Lower leg skin (tissue), 4 donors: ENCODE measurements around the gene ATP7A. TPM values are rescaled to one million over a fixed set of nuclear protein-coding genes. Genes with fewer than 3 reads are reported as not detected.
"Not testable (repeated sequence)": the region's sequence is repeated elsewhere in the genome, so short reads cannot be mapped to it uniquely, and the experiment has no call there.

ENCODE experiments used
- DNase-seq, 2 donors: peaks; one replicate each; pipeline ENCODE4 v3.0.0-alpha.2; 2019; ENCODE audit warnings: low spot score in 2 of 2
- H3K4me3 ChIP-seq: fragments of 200-600 bp; sonication (generic); 2 replicates; pipeline ENCODE4 v1.5.1; 2017; ENCODE audit warnings: mild to moderate bottlenecking, low read depth; ENCODE audit not compliant: poor library complexity, severe bottlenecking
- POLR2A ChIP-seq, 2 donors: fragments of 450-650 bp; IDR thresholded peaks; one replicate each; pipeline ENCODE4 v1.6.1; 2016 to 2017; ENCODE audit warnings: antibody characterized with exemption in 2 of 2, mild to moderate bottlenecking in 1 of 2, moderate library complexity in 1 of 2
- WGBS, 2 donors: methylation state at CpG; one replicate each; pipeline ENCODE4 v1.1.5; 2018; 5-methylcytosine and 5-hydroxymethylcytosine counted together
- intact Hi-C: fragments of 100-400 bp; cut with DNase I; formaldehyde crosslinking; loops from one replicate; pipeline ENCODE4 v1.15.0; 2023; ENCODE audit warnings: low total_unique reads
- total RNA-seq, 4 donors: library from RNA; depleted of rRNA; stranded (reverse); fragments of >200 nt; gene quantifications; one replicate each; pipeline ENCODE4 v1.1.0, GENCODE V29; 2016
- TF ChIP-seq, protein P1 (sequence below), 3 donors: fragments of 450-650 bp; IDR thresholded peaks; one replicate each; pipeline ENCODE4 v1.5.1; 2016; ENCODE audit warnings: antibody characterized with exemption in 3 of 3, mild to moderate bottlenecking in 3 of 3, moderate library complexity in 2 of 3

The ATP7A gene
- total RNA-seq, 4 donors from 2014 or later, result 20.9 to 37.6 (median 28.5) TPM

DNA sequence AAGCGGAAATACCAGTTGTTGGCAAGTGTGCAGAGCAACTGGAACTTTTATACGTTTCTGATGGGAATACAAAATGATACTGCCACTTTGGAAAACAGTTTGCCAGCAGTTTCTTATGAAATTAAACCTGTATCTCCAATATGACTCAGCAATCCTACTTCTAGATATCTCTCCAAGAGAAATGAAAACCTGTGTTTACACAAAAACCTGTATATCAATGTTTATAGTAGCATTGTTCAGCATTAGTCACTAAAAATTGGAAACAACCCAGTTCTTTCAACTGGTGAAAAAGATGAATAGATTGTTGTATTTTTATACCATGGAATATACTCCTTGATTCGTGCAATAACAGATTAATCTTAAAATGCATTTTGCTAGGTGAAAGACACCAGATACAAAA is 26.8 kb downstream of the ATP7A start:
- H3K4me3 ChIP-seq, result no peak overlapping the region
- no peak for TF ChIP-seq POLR2A (IDR thresholded peaks at IDR 0.05)
- TF ChIP-seq, protein P1, sequence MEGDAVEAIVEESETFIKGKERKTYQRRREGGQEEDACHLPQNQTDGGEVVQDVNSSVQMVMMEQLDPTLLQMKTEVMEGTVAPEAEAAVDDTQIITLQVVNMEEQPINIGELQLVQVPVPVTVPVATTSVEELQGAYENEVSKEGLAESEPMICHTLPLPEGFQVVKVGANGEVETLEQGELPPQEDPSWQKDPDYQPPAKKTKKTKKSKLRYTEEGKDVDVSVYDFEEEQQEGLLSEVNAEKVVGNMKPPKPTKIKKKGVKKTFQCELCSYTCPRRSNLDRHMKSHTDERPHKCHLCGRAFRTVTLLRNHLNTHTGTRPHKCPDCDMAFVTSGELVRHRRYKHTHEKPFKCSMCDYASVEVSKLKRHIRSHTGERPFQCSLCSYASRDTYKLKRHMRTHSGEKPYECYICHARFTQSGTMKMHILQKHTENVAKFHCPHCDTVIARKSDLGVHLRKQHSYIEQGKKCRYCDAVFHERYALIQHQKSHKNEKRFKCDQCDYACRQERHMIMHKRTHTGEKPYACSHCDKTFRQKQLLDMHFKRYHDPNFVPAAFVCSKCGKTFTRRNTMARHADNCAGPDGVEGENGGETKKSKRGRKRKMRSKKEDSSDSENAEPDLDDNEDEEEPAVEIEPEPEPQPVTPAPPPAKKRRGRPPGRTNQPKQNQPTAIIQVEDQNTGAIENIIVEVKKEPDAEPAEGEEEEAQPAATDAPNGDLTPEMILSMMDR (IDR thresholded peaks at IDR 0.05), result no peak
- intact Hi-C loops, result no loop called here
- no peak for DNase-seq
- 25 to 43% methylated on average over 3 of the region's 3 CpGs for WGBS, 2 donors

DNA sequence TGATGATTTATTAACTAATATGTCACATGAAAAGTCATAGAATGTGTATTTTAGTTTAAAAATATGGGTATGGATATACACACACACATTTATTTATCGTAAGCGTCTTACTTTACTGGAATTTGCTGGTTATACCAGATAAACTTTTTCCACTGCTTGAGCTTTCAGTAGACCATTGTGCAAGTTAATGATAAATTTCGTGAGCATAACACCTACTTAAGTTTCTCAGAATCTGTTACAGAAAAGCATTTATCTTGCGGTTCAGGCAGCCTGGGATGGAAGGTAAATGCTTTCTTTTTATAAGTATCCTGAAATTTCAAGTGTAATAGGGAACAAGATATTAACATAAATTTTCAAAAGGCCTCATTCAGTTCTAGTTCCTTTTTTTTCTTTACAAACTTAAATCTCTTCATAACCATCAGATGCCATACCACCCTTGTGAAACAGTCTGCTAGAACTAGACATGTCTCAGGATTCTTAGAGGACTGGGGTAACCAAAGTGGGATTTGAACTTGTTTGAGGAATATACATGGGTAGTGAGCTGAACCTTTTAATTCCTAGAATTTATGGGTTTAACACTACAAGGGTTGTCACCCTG is 27.7 kb downstream of the ATP7A start:
- DNase-seq, result no peak
- WGBS, 2 donors, result 78 to 97% methylated on average over 4 of the region's 4 CpGs
- TF ChIP-seq, protein P1 (IDR thresholded peaks at IDR 0.05), result no peak
- TF ChIP-seq POLR2A (IDR thresholded peaks at IDR 0.05), result no peak
- H3K4me3 ChIP-seq, result no peak overlapping the region
- intact Hi-C loops, result no loop called here

DNA sequence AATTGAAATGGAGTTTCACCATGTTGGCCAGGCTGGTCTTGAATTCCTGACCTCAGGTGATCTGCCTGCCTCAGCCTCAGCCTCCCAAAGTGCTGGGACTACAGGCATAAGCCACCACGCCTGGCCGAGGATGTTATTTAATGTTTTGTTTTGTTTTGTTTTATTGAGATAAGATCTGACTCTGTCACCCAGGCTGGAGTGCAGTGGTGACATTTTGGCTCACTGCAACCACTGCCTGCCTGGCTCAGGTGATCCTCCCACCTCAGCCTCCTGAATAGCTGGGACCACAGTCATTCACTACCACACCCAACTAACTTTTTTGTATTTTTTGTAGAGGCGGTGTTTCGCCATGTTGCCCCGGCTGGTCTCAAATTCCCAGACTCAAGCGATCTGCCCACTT is 34.5 kb downstream of the ATP7A start:
- intact Hi-C loops, H3K4me3 ChIP-seq, DNase-seq: not testable (repeated sequence)
- 91 to 96% methylated on average over 6 of the region's 6 CpGs for WGBS, 2 donors

DNA sequence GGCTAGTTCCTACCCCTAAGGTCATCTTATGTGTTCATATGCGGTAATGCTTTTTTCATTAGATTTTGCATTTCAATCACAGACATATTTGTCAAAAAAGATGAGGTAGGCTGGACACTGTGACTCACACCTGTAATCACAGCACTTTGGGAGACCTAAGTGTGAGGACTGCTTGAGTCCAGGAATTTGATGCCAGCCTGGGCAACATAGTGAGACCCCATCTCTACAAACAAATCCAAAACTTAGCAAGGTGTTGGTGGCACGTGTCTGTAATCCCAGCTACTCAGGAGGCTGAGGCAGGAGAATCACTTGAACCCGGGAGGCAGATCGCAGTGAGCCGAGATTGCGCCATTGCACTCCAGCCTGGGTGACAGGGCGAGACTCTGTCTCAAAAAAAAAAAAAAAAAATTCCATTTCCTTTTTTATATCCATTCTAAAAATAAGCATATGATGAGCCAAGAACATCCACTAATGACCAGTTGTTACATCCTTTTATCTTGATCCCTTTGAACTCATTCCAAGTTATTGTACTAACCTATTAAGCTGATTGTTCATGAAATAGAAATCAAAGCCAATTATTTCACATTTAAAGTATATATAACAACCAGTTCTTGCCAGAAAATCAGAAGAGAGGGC is 35.5 kb downstream of the ATP7A start:
- no peak for DNase-seq
- 89 to 92% methylated on average over 7 of the region's 7 CpGs for WGBS, 2 donors
- intact Hi-C loops, result no loop called here
- TF ChIP-seq, protein P1 (IDR thresholded peaks at IDR 0.05), result no peak
- no peak for TF ChIP-seq POLR2A (IDR thresholded peaks at IDR 0.05)
- no peak overlapping the region for H3K4me3 ChIP-seq

DNA sequence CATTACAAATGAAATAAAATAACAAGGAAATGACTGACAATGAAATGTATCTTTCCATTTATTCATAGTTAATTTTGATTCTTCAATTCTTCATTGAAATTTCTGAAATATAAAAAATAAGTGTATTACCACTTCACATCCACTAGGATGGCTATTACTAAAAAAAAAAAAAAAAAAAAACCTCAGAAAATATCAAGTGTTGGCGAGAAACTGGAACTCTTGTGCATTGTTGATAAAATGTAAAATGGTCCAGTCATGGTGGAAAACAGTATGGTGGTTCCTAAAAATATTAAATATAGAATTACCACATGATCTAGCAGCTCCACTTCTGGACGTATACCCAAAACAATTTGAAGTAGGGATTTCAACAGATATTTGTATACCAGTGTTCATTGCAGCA is 36.1 kb downstream of the ATP7A start:
- WGBS, 2 donors, result 75 to 94% methylated on average over 2 of the region's 2 CpGs
- no peak overlapping the region for H3K4me3 ChIP-seq
- DNase-seq, result no peak
- TF ChIP-seq, protein P1 (IDR thresholded peaks at IDR 0.05), result no peak
- TF ChIP-seq POLR2A (IDR thresholded peaks at IDR 0.05), result no peak
- intact Hi-C loops, result no loop called here

DNA sequence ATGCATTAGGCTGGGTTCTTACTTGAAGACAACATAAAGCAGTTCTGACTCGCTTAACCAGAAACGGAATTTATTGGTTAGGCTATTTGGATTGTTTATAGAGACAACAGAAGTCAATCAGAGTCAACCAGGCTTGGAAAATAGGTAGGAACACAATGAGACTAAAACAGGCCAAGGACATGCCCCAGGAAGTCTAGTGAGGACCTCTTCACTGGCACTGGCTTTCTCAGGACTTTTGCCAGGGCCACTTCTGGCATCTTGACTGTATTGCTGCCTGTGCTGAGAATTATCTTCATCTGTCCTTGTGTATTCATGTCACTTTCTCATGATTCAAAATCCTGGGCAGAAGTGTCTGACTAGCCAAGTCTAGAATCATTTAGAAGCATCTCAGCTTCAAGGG is 39.3 kb downstream of the ATP7A start:
- DNase-seq, result no peak
- intact Hi-C loops, result no loop called here
- no peak for TF ChIP-seq POLR2A (IDR thresholded peaks at IDR 0.05)
- TF ChIP-seq, protein P1 (IDR thresholded peaks at IDR 0.05), result no peak
- H3K4me3 ChIP-seq, result no peak overlapping the region
- WGBS, 2 donors, result 54 to 71% methylated on average over 2 of the region's 2 CpGs
